SU-DHL-6 (cell line): ENCODE measurements around the gene NRF1.
"Not testable (repeated sequence)": the region's sequence is repeated elsewhere in the genome, so short reads cannot be mapped to it uniquely, and the experiment has no call there.

Source experiments
- H2AFZ ChIP-seq: fragments of 200-600 bp; sonication (generic); 2 replicates; pipeline ENCODE4 v1.6.1; 2014; ENCODE audit warnings: low read depth, mild to moderate bottlenecking, moderate library complexity, mixed read lengths, antibody characterized with exemption, low read length; ENCODE audit not compliant: severe bottlenecking
- H3F3A ChIP-seq: fragments of 200-600 bp; shearing (Covaris generic); 2 replicates; pipeline ENCODE4 v1.6.0; 2016; ENCODE audit warnings: antibody characterized with exemption, mild to moderate bottlenecking; ENCODE audit not compliant: insufficient read depth
- H3K27ac ChIP-seq: fragments of 200-600 bp; sonication (generic); 2 replicates; pipeline ENCODE4 v1.5.1; 2016; ENCODE audit warnings: low read depth, mild to moderate bottlenecking, low read length, moderate library complexity, mixed read lengths
- H3K27me3 ChIP-seq: fragments of 200-600 bp; sonication (generic), shearing (Covaris generic); 2 replicates; pipeline ENCODE4 v1.6.0; 2014; ENCODE audit warnings: mild to moderate bottlenecking, low read length
- H3K36me3 ChIP-seq: fragments of 200-600 bp; sonication (generic); 2 replicates; pipeline ENCODE4 v1.6.1; 2014; ENCODE audit warnings: mild to moderate bottlenecking, low read length, mixed read lengths
- H3K4me2 ChIP-seq: fragments of 300-600, 200-600 bp; shearing (Covaris generic), sonication (generic); 2 replicates; pipeline ENCODE4 v1.6.0; 2014; ENCODE audit warnings: low read length, low read depth, mild to moderate bottlenecking; ENCODE audit not compliant: poor library complexity, severe bottlenecking
- H3K4me3 ChIP-seq: fragments of 200-600 bp; sonication (generic); 2 replicates; pipeline ENCODE4 v1.5.1; 2014; ENCODE audit warnings: antibody characterized with exemption, low read length, mild to moderate bottlenecking, mixed read lengths; ENCODE audit not compliant: insufficient read depth, poor library complexity, severe bottlenecking
- H3K79me2 ChIP-seq: fragments of 200-600 bp; sonication (generic); 2 replicates; pipeline ENCODE4 v1.6.1; 2014; ENCODE audit warnings: mild to moderate bottlenecking, low read length, moderate library complexity; ENCODE audit not compliant: insufficient read depth
- H3K9ac ChIP-seq: fragments of 200-600 bp; sonication (generic); 2 replicates; pipeline ENCODE4 v1.7.0; 2014; ENCODE audit warnings: mild to moderate bottlenecking, low read length
- H3K9me2 ChIP-seq: fragments of 200-600 bp; sonication (generic); replicated peaks from 2 replicates; pipeline ENCODE4 v1.6.1; 2014; ENCODE audit warnings: low read length; ENCODE audit not compliant: insufficient read depth
- H3K9me3 ChIP-seq: fragments of 200-600 bp; sonication (generic); 2 replicates; pipeline ENCODE4 v1.6.1; 2014; ENCODE audit warnings: low read length, mixed read lengths; ENCODE audit not compliant: insufficient read depth
- H4K20me1 ChIP-seq: fragments of 200-600 bp; sonication (generic); 2 replicates; pipeline ENCODE4 v1.6.1; 2014; ENCODE audit warnings: low read depth, mild to moderate bottlenecking, antibody characterized with exemption, low read length, moderate library complexity, mixed read lengths
- EZH2phosphoT487 ChIP-seq: fragments of 200-600 bp; sonication (generic), shearing (Covaris generic); conservative IDR thresholded peaks from 2 replicates; pipeline ENCODE4 v1.6.1; 2018; ENCODE audit warnings: mild to moderate bottlenecking, antibody characterized with exemption, low read length, moderate library complexity, mixed read lengths
- TF ChIP-seq, protein P1 (sequence below): fragments of 200-600 bp; sonication (generic); IDR thresholded peaks from one replicate; pipeline ENCODE4 v1.5.1; 2017; ENCODE audit warnings: antibody characterized with exemption, mild to moderate bottlenecking, low read length, moderate library complexity; ENCODE audit not compliant: insufficient read depth, poor library complexity, severe bottlenecking

Gene NRF1

DNA sequence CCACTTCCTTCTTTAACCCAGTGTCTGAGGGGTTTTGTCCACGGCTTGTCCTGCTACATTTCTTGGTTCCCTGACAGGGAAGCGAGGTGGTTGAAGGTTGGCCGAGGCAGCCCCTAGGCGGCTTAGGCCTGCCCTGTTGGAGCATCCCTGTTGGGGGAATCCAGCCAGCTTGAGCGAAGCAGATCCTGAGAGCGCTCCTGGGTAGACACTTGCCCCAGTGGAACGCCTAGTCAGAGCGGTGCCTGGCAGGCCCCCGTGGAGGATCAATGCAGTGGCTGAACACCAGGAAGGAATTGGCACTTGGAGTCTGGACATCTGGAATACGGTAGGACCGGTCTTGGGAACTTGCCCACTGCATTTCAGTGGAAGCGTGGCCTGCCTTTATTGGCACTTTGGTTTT lies 32.7 kb upstream of the NRF1 start:
- TF ChIP-seq EZH2phosphoT487 = no peak
- TF ChIP-seq, protein P1, sequence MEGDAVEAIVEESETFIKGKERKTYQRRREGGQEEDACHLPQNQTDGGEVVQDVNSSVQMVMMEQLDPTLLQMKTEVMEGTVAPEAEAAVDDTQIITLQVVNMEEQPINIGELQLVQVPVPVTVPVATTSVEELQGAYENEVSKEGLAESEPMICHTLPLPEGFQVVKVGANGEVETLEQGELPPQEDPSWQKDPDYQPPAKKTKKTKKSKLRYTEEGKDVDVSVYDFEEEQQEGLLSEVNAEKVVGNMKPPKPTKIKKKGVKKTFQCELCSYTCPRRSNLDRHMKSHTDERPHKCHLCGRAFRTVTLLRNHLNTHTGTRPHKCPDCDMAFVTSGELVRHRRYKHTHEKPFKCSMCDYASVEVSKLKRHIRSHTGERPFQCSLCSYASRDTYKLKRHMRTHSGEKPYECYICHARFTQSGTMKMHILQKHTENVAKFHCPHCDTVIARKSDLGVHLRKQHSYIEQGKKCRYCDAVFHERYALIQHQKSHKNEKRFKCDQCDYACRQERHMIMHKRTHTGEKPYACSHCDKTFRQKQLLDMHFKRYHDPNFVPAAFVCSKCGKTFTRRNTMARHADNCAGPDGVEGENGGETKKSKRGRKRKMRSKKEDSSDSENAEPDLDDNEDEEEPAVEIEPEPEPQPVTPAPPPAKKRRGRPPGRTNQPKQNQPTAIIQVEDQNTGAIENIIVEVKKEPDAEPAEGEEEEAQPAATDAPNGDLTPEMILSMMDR = no peak
- Histone ChIP-seq H3K4me3 (no peak overlapping the region), H3K36me3 (no peaks in the 10 kb centered on the region), H3K79me2 (no peaks in the 10 kb centered on the region), H3K4me2 (no peak overlapping the region), H3K27me3 (no peaks in the 10 kb centered on the region), H2AFZ (no peak overlapping the region), H3K9ac (no peak overlapping the region), H3K27ac (no peak overlapping the region), H3F3A (no peaks in the 10 kb centered on the region), H3K9me3 (peaks cover 7% of the 10 kb centered on the region; the same call in 1 of the 2 replicates), H4K20me1 (no peaks in the 10 kb centered on the region), H3K9me2 (no peaks in the 10 kb centered on the region)

DNA sequence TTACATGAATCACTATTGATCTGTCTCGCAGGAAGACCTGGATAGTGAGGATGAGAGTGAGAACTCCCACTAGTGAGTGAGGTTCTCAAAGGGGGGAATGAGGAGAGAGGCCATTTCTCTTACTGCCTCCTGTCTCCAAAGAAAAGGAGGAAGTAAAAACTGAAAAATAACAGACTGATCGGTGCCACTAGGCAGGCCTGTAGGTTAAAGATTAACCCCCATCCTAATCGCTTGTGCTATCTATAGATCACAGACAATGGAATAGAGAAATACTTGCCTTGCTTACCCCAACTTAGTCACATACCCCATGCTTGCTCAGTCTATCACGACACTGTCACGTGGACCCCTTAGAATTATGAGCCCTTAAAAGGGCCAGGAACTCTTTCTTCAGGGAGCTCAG lies 25.3 kb upstream of the NRF1 start:
- H2AFZ ChIP-seq, H3K36me3 ChIP-seq, H3K79me2 ChIP-seq, H4K20me1 ChIP-seq, H3K4me3 ChIP-seq, H3K9me2 ChIP-seq, H3F3A ChIP-seq, H3K27ac ChIP-seq, H3K4me2 ChIP-seq, H3K9ac ChIP-seq, H3K27me3 ChIP-seq: not testable (repeated sequence)
- H3K9me3 ChIP-seq = peaks cover 31% of the 10 kb centered on the region; the same call in 1 of the 2 replicates

DNA sequence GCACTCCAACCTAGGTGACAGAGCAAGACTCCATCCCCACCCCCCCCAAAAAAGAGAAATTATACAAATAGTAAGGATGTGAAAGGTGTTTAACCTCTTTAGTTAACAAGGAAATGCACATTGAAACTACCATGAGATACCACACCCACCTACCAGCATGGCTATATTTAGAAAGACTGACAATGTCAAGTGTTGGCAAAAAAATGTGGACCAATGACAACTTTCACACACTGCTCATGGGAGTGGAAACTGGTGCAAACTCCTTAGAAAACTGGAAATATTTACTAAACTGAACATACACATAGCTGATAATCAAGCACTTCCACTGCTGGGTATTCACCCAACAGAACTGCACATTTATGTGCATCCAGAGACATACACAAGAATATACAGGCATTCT lies 23.3 kb upstream of the NRF1 start:
- Histone ChIP-seq H3K27ac (no peak overlapping the region), H3K4me2 (no peak overlapping the region), H3K4me3 (no peak overlapping the region), H3K79me2 (no peaks in the 10 kb centered on the region), H3F3A (no peaks in the 10 kb centered on the region), H2AFZ (no peak overlapping the region), H4K20me1 (no peaks in the 10 kb centered on the region), H3K9me2 (no peaks in the 10 kb centered on the region), H3K36me3 (no peaks in the 10 kb centered on the region), H3K9ac (no peak overlapping the region), H3K9me3 (peaks cover 31% of the 10 kb centered on the region; the same call in 1 of the 2 replicates), H3K27me3 (no peaks in the 10 kb centered on the region)
- TF ChIP-seq, protein P1 = no peak
- no peak for TF ChIP-seq EZH2phosphoT487

DNA sequence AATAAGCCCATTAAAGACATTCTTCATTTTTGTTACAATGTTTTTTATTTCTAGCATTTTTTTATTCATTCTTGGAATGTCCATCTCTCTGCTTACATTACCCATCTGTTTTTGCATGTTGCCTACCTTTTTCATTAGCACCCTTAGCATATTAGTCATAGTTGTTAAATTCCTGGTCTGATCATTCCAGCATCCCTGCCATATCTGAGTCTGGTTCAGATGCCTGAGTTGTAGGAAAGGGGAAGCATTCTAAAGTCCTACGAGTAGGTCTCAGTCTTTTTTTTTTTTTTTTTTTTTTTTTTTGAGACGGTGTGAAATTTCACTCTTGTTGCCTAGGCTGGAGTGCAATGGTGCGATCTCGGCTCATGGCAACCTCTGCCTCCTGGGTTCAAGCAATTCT lies 19.7 kb upstream of the NRF1 start:
- Histone ChIP-seq H3K9me2 (no peaks in the 10 kb centered on the region), H2AFZ (no peak overlapping the region), H3K9ac (no peak overlapping the region), H3K27me3 (no peaks in the 10 kb centered on the region), H3K4me2 (no peak overlapping the region), H3K27ac (no peak overlapping the region), H4K20me1 (no peaks in the 10 kb centered on the region), H3K9me3 (peaks cover 9% of the 10 kb centered on the region; the same call in 1 of the 2 replicates), H3K36me3 (no peaks in the 10 kb centered on the region), H3K4me3 (no peak overlapping the region), H3K79me2 (no peaks in the 10 kb centered on the region), H3F3A (no peaks in the 10 kb centered on the region)
- TF ChIP-seq EZH2phosphoT487 = no peak

DNA sequence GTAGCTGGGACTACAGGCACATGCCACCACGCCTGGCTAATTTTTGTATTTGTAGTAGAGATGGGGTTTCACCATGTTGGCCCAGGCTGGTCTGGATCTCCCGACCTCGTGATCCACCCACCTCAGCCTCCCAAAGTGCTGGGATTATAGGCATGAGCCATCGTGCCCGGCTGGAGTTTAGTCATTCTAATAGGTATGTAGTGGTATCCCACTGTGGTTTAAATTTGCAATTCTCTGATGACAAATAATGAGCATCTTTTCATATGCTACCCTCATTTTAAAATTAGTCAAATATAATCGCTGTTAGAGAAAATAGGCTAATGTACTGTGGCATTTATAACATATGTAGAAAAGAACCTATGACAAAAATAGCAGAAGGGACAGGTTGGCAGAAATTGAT lies 15.1 kb upstream of the NRF1 start:
- not testable (repeated sequence) for H3K9me3 ChIP-seq, H3K36me3 ChIP-seq, H3K4me3 ChIP-seq, H2AFZ ChIP-seq, H3K4me2 ChIP-seq, H3K9ac ChIP-seq, H3K27me3 ChIP-seq, H4K20me1 ChIP-seq, H3K9me2 ChIP-seq, H3F3A ChIP-seq, H3K27ac ChIP-seq, H3K79me2 ChIP-seq
